GM18907 (cell line): Measurements from ENCODE around the gene SNX8.

Source experiments
- ATAC-seq: cut with Tn5 transposase; IDR thresholded peaks from one replicate; pipeline ENCODE4 v1.9.1; 2021; ENCODE audit warnings: mild to moderate bottlenecking, moderate library complexity; ENCODE audit not compliant: unreplicated experiment

Gene SNX8

DNA sequence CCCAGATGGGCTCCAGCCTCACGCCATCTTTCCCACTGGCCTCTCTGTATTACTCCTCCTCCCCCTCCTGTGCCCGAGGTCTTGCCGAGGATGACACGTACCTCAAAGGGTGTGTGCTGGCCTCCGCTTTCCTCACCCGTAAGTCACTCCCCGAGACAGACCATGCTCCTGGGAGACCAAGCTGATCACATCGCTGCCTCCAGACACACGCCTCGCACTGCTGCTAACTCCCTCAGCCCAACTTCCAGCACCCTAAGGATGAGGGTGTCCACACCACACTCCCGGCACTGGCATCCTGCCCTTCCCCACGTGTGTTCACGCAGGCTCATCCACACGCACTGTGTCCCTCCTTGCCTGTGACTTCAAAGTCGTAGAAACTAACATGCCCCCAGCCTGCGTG lies 105.5 kb downstream of the SNX8 start:
- no peak for ATAC-seq

DNA sequence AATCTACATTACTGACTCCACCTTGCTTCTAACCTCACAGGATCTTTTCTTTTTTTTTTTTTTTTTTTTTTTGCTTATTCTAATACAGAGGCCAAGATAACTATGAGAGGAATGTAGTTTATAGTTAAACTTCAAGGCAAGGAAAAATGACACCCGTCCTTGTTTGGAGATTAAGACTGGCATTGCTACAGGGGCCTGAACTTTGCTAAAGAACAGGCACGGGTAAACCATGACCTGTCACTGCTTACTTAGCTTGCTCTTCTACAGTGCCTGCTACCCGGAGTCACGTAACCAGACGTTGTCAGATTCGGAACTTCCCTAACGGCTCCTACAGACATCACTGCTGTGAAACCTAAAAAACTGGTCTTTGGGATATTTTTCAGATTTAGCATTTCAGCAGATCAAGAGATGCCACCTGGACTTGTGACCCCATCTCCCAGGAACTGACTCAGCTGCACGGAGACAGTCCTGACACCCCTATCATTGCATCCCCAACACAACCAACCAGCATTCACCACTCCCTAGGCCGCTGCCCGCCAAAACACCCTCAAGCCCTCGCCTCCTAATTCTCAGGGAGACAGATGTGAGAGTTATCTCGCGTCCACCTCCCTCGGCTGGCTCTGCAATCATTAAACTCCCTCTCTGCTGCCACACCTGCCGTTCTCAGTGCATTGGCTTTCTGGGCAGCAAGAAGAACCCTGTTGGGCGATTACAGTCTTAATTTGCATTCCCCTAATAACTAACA lies 109.0 kb downstream of the SNX8 start:
- no peak for ATAC-seq

DNA sequence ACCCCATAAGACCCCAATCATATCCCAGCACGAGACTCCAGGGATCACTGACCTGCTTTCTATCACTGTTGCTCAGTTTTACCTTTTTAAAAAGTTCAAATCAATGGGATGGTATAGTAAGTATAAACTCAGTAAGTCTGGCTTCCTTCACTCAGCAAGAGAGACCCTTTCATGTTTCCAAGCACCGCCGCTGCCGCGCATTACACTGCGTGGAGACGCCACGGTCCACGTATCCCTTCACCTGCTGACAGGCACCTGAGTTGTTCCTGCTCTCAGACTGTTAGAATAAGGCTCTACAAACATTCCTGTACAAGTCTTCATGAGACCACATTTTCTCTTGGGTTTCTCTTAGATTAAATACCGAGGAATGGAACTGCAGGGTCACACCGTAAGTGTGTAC lies 109.8 kb downstream of the SNX8 start:
- ATAC-seq: no peak

DNA sequence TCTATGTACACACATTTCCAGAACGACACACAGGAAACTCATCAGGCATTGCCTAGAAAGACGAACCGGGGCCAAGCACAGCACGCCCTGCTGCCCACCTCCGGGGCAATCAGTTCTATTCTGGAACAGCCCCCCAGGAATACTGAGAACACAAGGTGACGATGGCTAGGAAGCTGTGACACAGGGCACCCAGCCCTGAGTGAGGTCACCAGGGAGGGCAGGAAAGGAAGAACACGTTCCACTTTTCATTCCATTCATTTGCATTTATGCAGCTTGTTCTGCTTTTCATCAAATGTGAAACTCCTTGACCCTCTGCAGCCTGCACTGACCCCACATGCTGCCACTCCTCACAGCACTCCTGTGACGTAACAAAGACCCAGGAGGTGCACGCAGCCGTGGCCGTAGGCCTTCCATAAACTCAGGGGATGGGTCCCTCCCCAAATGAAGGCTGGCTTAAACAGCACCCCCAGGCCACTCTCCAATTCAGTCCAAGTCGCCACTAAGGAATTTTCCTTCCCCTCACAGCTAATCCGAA lies 110.4 kb downstream of the SNX8 start:
- no peak for ATAC-seq

DNA sequence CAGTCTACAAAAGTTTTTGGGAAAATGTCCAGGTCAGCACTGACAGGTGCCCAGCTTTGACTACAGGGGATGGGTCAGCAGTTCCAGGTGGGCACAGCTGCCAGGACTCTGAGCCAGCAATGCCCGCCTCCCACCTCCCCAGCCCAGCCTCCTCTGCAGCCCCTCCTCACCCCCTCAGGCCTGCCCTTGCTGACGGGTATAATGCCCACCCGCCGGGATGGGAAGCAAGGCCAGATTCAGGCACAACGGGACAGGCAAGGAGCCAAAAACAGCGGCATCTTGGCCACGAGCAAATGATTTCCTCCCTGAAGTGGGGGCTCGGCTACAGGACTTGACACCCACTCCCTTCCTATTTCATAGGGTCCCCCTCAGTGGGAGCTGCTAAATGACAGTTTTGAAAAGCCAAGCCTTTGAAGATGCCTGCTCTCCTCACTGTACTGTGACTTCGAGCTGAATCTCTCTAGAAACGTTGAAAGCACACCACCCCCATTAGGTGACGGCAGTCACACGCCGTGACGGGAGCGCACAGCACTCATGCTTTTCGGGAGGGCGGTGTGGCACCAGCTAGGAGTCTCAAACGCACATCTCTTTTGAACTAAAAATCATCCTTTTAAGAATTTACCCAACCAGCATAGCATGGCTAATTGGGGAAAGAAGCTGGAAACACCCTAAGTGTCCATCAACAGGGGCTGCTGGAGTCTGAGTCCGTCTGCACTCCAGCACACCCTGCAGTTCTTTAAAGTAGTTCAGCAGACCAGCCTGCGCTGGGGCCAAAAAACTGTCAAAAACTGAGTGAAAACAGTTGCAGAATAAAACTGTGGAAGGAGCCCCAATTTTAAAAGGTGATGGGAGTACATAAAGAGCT lies 111.1 kb downstream of the SNX8 start:
- ATAC-seq: no peak

DNA sequence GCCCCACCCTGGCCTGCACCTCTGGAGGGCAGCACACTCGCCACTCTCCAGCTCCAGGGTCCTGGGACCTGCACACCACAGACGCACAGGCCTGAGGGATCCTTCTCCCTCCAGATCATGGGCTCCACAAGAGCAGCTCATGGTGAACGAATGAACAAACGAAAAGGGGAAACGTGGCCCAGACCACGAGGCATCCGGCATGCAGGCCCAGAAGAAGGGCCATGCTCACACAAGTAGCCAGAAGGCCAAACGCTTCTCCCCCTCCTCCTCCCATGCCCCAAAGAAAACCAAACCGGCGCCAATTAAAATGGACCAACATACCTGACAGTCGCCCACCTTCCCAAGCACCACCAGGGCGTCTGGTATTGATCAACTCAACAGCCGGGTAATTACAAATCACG lies 111.9 kb downstream of the SNX8 start:
- no peak for ATAC-seq
